ENCODE measurements around the gene KIAA1614. TPM values are rescaled to one million over a fixed set of nuclear protein-coding genes. Genes with fewer than 3 reads are reported as not detected.

The KIAA1614 gene
- total RNA-seq, 1 donor from 2014 or later = 0.79 TPM

GRCh38 chr1:180916012-180916770, 3.5 kb downstream of the KIAA1614 start:
- H3K27me3 ChIP-seq (ENCODE audit: control insufficient read depth, insufficient read depth, low read length) = no peaks in the 10 kb centered on the region
- no peak for TF ChIP-seq CTCF (IDR thresholded peaks at IDR 0.05; ENCODE audit: insufficient read depth, low read length, severe bottlenecking)
- FAIRE-seq = no peak
- DNase-seq (ENCODE audit: low read depth) = no peak
- H3K4me3 ChIP-seq (ENCODE audit: low read depth, low read length) = no peak overlapping the region
- H3K36me3 ChIP-seq (ENCODE audit: control insufficient read depth, insufficient read depth, low read length) = no peaks in the 10 kb centered on the region

GRCh38 chr1:180916771-180917170, 4.1 kb downstream of the KIAA1614 start:
- FAIRE-seq (no peak), DNase-seq (ENCODE audit: low read depth) (no peak)
- H3K27me3 ChIP-seq (ENCODE audit: control insufficient read depth, insufficient read depth, low read length) = no peaks in the 10 kb centered on the region
- TF ChIP-seq CTCF (IDR thresholded peaks at IDR 0.05; ENCODE audit: insufficient read depth, low read length, severe bottlenecking) = no peak
- H3K36me3 ChIP-seq (ENCODE audit: control insufficient read depth, insufficient read depth, low read length) = no peaks in the 10 kb centered on the region
- H3K4me3 ChIP-seq (ENCODE audit: low read depth, low read length) = no peak overlapping the region

- DNase-seq (ENCODE audit: low read depth) (no peak), FAIRE-seq (no peak)
- no peak for TF ChIP-seq CTCF (IDR thresholded peaks at IDR 0.05; ENCODE audit: insufficient read depth, low read length, severe bottlenecking)
- Histone ChIP-seq H3K4me3 (ENCODE audit: low read depth, low read length) (no peak overlapping the region), H3K27me3 (ENCODE audit: control insufficient read depth, insufficient read depth, low read length) (no peaks in the 10 kb centered on the region), H3K36me3 (ENCODE audit: control insufficient read depth, insufficient read depth, low read length) (no peaks in the 10 kb centered on the region)
Observed at GRCh38 chr1:180917306-180918065, 4.8 kb downstream of the KIAA1614 start.

GRCh38 chr1:180918519-180918918, 5.8 kb downstream of the KIAA1614 start:
- DNase-seq (ENCODE audit: low read depth) = no peak
- no peak for FAIRE-seq
- no peaks in the 10 kb centered on the region for H3K27me3 ChIP-seq (ENCODE audit: control insufficient read depth, insufficient read depth, low read length)
- no peak overlapping the region for H3K4me3 ChIP-seq (ENCODE audit: low read depth, low read length)
- H3K36me3 ChIP-seq (ENCODE audit: control insufficient read depth, insufficient read depth, low read length) = no peaks in the 10 kb centered on the region
- no peak for TF ChIP-seq CTCF (IDR thresholded peaks at IDR 0.05; ENCODE audit: insufficient read depth, low read length, severe bottlenecking)

- Histone ChIP-seq H3K36me3 (ENCODE audit: control insufficient read depth, insufficient read depth, low read length) (no peaks in the 10 kb centered on the region), H3K4me3 (ENCODE audit: low read depth, low read length) (no peak overlapping the region), H3K27me3 (ENCODE audit: control insufficient read depth, insufficient read depth, low read length) (no peaks in the 10 kb centered on the region)
- FAIRE-seq = no peak
- DNase-seq (ENCODE audit: low read depth) = no peak
- TF ChIP-seq CTCF (IDR thresholded peaks at IDR 0.05; ENCODE audit: insufficient read depth, low read length, severe bottlenecking) = no peak
Observed at GRCh38 chr1:180919183-180919700, 6.5 kb downstream of the KIAA1614 start.

All from bronchial epithelial cell (primary cell).